AG04449 (cell line): ENCODE data around the gene SLC15A3.

ENCODE experiments used
- CTCF ChIA-PET: fragments of 350-600 bp; formaldehyde crosslinking; extraction: SDS; loops from one replicate; lab custom pipeline; 2021; ENCODE audit warnings: antibody characterized with exemption; lab: Yijun Ruan, JAX
- POLR2A ChIA-PET: fragments of 400-600, 350-600 bp; formaldehyde crosslinking; extraction: SDS; loops from one replicate; lab custom pipeline; 2020; ENCODE audit warnings: antibody characterized with exemption, inconsistent platforms; lab: Yijun Ruan, JAX
- DNase-seq: peaks from one replicate; pipeline ENCODE4 v3.0.0-alpha.2; 2010; ENCODE audit warnings: low read depth, low spot score
- H3K4me3 ChIP-seq: 2 replicates; pipeline ENCODE4 v1.5.1; 2011; ENCODE audit warnings: low read depth, mild to moderate bottlenecking, control low read depth, low read length
- TF ChIP-seq, protein P1 (sequence below): IDR thresholded peaks from one replicate; pipeline ENCODE4 v1.5.1; 2011; ENCODE audit warnings: mild to moderate bottlenecking, moderate library complexity, low read length, control low read depth, inconsistent platforms; ENCODE audit not compliant: insufficient read depth; ENCODE audit errors: missing control alignments

Gene SLC15A3

DNA sequence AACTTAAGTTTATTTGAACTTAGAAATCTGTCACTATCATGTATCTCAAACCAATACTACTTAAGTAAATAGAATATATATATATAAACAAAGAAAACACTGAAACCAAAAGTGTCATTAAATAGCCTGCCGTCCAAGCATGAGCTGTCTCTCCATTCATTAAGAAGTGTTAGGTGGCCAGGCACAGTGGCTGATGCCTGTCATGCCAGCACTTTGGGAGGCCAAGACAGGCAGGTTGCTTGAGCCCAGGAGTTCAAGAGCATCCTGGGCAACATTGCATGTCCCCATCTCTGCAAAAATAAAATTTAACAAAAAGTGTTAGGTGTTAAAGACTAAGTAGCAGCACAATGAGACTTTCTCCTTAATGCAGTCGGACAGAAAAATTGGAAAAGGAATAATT is 33.5 kb upstream of the SLC15A3 start:
- POLR2A ChIA-PET = no interaction called here
- TF ChIP-seq, protein P1, sequence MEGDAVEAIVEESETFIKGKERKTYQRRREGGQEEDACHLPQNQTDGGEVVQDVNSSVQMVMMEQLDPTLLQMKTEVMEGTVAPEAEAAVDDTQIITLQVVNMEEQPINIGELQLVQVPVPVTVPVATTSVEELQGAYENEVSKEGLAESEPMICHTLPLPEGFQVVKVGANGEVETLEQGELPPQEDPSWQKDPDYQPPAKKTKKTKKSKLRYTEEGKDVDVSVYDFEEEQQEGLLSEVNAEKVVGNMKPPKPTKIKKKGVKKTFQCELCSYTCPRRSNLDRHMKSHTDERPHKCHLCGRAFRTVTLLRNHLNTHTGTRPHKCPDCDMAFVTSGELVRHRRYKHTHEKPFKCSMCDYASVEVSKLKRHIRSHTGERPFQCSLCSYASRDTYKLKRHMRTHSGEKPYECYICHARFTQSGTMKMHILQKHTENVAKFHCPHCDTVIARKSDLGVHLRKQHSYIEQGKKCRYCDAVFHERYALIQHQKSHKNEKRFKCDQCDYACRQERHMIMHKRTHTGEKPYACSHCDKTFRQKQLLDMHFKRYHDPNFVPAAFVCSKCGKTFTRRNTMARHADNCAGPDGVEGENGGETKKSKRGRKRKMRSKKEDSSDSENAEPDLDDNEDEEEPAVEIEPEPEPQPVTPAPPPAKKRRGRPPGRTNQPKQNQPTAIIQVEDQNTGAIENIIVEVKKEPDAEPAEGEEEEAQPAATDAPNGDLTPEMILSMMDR = no peak
- no peak for DNase-seq
- CTCF ChIA-PET = interaction anchor here (1.3 to 1.5 kb wide), 2 partner anchors 16 to 18 kb away, joined by 4 to 5 read pairs; no protein-coding TSS in a partner anchor
- no peak overlapping the region for H3K4me3 ChIP-seq

DNA sequence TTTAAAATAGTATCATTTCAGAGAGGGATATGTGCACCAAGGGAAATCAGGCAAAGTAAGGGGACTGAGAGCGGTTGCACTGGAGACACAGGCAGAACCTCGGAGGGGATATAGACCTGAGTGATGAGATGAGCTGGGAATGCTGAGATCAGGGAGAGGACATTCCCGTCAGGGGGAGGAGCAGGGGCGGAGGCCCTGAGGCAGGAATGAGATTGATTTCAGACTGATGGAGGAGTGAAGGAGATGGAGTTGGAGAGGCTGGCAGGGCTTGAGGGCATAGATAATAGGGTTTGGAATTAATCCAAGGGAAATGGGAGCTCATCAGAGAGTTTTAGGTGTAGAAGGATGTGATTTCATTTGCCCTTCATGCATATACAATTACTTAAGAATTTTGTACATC is 32.7 kb upstream of the SLC15A3 start:
- CTCF ChIA-PET = interaction anchor here (0.9 to 1.3 kb wide), 2 partner anchors 14 to 15 kb away, joined by 4 to 5 read pairs; partner anchors contain the start of gene CD6
- no peak for DNase-seq

DNA sequence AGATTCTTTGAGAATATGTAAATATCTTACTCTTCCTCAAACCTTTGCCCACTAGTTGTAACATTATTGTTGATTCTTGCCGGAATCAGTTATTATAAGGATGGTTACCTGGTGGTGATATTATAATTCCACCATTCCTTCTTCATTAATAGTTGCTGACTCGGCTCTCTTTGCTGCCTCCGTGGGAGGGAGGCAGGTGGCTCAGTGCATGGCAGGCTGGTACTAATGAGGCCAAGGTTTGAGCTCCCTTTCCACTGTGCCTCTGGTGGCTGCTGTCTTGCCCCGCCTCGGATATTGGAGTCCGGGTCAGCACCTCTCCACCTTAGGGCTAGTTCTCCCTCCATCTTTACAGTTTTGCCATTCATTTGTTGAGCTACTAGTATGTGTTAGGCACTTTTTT is 32.2 kb upstream of the SLC15A3 start:
- DNase-seq = no peak
- ChIA-PET CTCF (interaction anchor here (0.9 to 1.3 kb wide), 2 partner anchors 13 to 14 kb away, joined by 4 to 5 read pairs; partner anchors contain the start of gene CD6), POLR2A (no interaction called here)
- TF ChIP-seq, protein P1 = no peak
- no peak overlapping the region for H3K4me3 ChIP-seq

More for the DNA sequence above, 32.7 kb upstream of the SLC15A3 start:
- POLR2A ChIA-PET = no interaction called here
- H3K4me3 ChIP-seq = no peak overlapping the region
- TF ChIP-seq, protein P1 = no peak

DNA sequence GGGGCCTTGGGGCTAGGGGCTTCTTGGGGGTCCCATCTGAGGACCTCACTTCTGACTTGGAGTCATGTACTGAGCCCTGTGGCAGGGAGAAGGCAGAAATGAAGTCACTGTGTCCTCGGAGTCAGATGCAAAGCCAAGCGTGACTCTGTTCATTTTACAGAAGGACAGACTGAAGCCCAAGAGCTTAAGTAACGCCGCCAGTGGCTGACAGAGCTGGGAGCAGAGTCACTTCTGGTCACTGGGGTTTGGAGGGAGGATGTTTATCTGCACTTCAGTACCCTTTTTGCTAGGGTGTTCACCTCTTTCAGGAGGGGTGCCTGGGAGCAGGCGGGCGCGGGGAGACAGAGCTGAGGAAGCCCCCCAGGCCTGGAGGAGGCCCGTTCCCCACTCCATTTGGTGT is 30.2 kb upstream of the SLC15A3 start:
- ChIA-PET CTCF (interaction anchor here (1.7 kb wide), 1 partner anchor 12 kb away, joined by 6 read pairs; no protein-coding TSS in a partner anchor), POLR2A (no interaction called here)
- TF ChIP-seq, protein P1 = no peak
- no peak overlapping the region for H3K4me3 ChIP-seq
- DNase-seq = no peak

DNA sequence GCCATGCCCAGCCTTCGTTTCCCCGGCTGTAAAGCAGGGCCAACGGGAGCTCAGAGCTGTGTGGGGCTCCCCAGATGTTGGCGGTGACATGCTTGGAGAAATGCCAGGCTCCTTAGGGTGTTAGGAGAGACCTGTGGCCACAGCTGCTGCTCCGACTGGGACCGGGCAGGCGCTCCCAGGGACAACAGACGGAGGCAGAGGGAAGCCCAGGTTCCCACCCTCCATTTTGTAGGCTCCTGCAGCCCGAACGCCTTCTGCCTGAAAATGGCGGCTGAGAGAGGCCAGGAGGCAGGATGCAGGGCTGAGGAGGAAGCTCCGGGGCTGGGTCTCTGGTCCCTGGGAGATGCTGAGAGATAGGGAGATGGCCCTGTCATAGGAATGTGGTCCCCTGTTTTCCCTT is 29.5 kb upstream of the SLC15A3 start:
- POLR2A ChIA-PET = no interaction called here

More for the DNA sequence above, 29.5 kb upstream of the SLC15A3 start:
- TF ChIP-seq, protein P1 = no peak
- DNase-seq = no peak
- H3K4me3 ChIP-seq = no peak overlapping the region
- CTCF ChIA-PET = interaction anchor here (1.7 kb wide), 1 partner anchor 11 kb away, joined by 6 read pairs; no protein-coding TSS in a partner anchor
